PC-9 (cell line): ENCODE measurements around the gene TPSG1. TPM values are rescaled to one million over a fixed set of nuclear protein-coding genes. Genes with fewer than 3 reads are reported as not detected.
A peak's percentile ranks its signal among the peaks of the same experiment; 100 is the strongest.
"Not testable (repeated sequence)": the region's sequence is repeated elsewhere in the genome, so short reads cannot be mapped to it uniquely, and the experiment has no call there.

Experiments used
- BruUV-seq: library from RNA; stranded (reverse); fragments of 400-500 nt; replicated peaks from 2 replicates; lab custom pipeline; 2021; lab: Mats Ljungman, UMichigan
- CTCF ChIA-PET: fragments of 300-600 bp; sonication (Branson Sonifier 250); formaldehyde crosslinking; loops from one replicate; lab custom pipeline; 2022; ENCODE audit warnings: antibody characterized with exemption; lab: Charles Lee
- POLR2A ChIA-PET: fragments of 300-600 bp; sonication (Branson Sonifier 250); formaldehyde crosslinking; loops from one replicate; lab custom pipeline; 2022; ENCODE audit warnings: antibody characterized with exemption; ENCODE audit not compliant: unreplicated experiment; lab: Charles Lee
- DNase-seq, 2 experiments: peaks; one replicate each; pipeline versions ENCODE4 v3.0.0 to v3.0.0-alpha.2; 2015 to 2022; ENCODE audit warnings: mixed read lengths in 1 of 2
- H2AFZ ChIP-seq: fragments of 200-600 bp; sonication (generic); 2 replicates; pipeline ENCODE4 v1.8.1; 2017; ENCODE audit warnings: antibody characterized with exemption
- H3F3A ChIP-seq: fragments of 200-600 bp; sonication (generic); 2 replicates; pipeline ENCODE4 v1.8.1; 2017; ENCODE audit warnings: antibody characterized with exemption, mild to moderate bottlenecking, low read depth; ENCODE audit not compliant: insufficient read depth
- H3K27ac ChIP-seq: fragments of 200-600 bp; sonication (generic); 2 replicates; pipeline ENCODE4 v1.6.1; 2016; ENCODE audit warnings: mixed run types
- H3K27me3 ChIP-seq: fragments of 200-600 bp; sonication (generic); 2 replicates; pipeline ENCODE4 v1.6.1; 2016; ENCODE audit warnings: low read depth, mixed run types; ENCODE audit not compliant: insufficient read depth
- H3K36me3 ChIP-seq: fragments of 200-600 bp; sonication (generic); 2 replicates; pipeline ENCODE4 v1.6.1; 2016; ENCODE audit warnings: low read depth, mixed run types
- H3K4me1 ChIP-seq: fragments of 200-600 bp; sonication (generic); replicated peaks from 2 replicates; pipeline ENCODE4 v1.6.1; 2016; ENCODE audit warnings: mixed run types; ENCODE audit not compliant: insufficient read depth
- H3K4me2 ChIP-seq: fragments of 200-600 bp; sonication (generic); 2 replicates; pipeline ENCODE4 v1.6.1; 2017; ENCODE audit warnings: mixed run types
- H3K4me3 ChIP-seq: fragments of 200-600 bp; sonication (generic); 2 replicates; pipeline ENCODE4 v1.6.1; 2016; ENCODE audit warnings: mixed run types
- H3K79me2 ChIP-seq: fragments of 200-600 bp; sonication (generic); 2 replicates; pipeline ENCODE4 v1.6.1; 2017; ENCODE audit warnings: low read depth, mixed run types
- H3K9me2 ChIP-seq: fragments of 200-600 bp; sonication (generic); 2 replicates; pipeline ENCODE4 v1.8.1; 2017; ENCODE audit warnings: mild to moderate bottlenecking; ENCODE audit not compliant: insufficient read depth
- H3K9me3 ChIP-seq: fragments of 200-600 bp; sonication (generic); 2 replicates; pipeline ENCODE4 v1.8.1; 2016; ENCODE audit warnings: low read depth; ENCODE audit not compliant: insufficient read depth
- H4K20me1 ChIP-seq: fragments of 200-600 bp; sonication (generic); 2 replicates; pipeline ENCODE4 v1.8.1; 2017; ENCODE audit not compliant: insufficient read depth
- CTCF ChIP-seq: fragments of 200-600 bp; sonication (generic); conservative IDR thresholded peaks from 2 replicates; pipeline ENCODE4 v1.6.1; 2017; ENCODE audit warnings: mixed run types, antibody characterized with exemption, mild to moderate bottlenecking, moderate library complexity
- EZH2 ChIP-seq: fragments of 200-600 bp; sonication (generic); IDR thresholded peaks from 2 replicates; pipeline ENCODE4 v1.8.0; 2017; ENCODE audit warnings: antibody characterized with exemption, low read depth
- intact Hi-C: fragments of 100-400 bp; cut with micrococcal nuclease; formaldehyde crosslinking; loops from one replicate; pipeline ENCODE4 v1.10.0; 2022; ENCODE audit not compliant: unreplicated experiment
- total RNA-seq: library from RNA; stranded (reverse); gene quantifications from 2 replicates; pipeline ENCODE4 v1.2.3, GENCODE V29; 2021

Gene TPSG1
- total RNA-seq, 1 experiment from 2014 or later, result not detected

GRCh38 chr16:1272453-1273198, 47.6 kb upstream of the TPSG1 start:
- no peak for TF ChIP-seq EZH2
- TF ChIP-seq CTCF, result no peak
- H3K27ac ChIP-seq, result no peak overlapping the region

GRCh38 chr16:1271724-1272413, 46.8 kb upstream of the TPSG1 start:
- intact Hi-C loops, H4K20me1 ChIP-seq, H2AFZ ChIP-seq, H3F3A ChIP-seq, H3K36me3 ChIP-seq, H3K79me2 ChIP-seq, H3K4me2 ChIP-seq, H3K9me3 ChIP-seq, H3K4me1 ChIP-seq, BruUV-seq, CTCF ChIA-PET, H3K27ac ChIP-seq, H3K9me2 ChIP-seq, H3K4me3 ChIP-seq, POLR2A ChIA-PET: not testable (repeated sequence)
- H3K27me3 ChIP-seq, result peaks cover 29% of the 10 kb centered on the region
- peak in 1 of 2 experiments; percentile 71 for DNase-seq

More at GRCh38 chr16:1272453-1273198, 47.6 kb upstream of the TPSG1 start:
- ChIA-PET CTCF (no interaction called here), POLR2A (no interaction called here)
- Histone ChIP-seq H3K4me3 (no peak overlapping the region), H4K20me1 (no peaks in the 10 kb centered on the region), H3K4me1 (no peaks in the 10 kb centered on the region; the same call in 1 of the 2 replicates), H3K36me3 (no peaks in the 10 kb centered on the region), H3K9me2 (no peaks in the 10 kb centered on the region), H3K79me2 (no peaks in the 10 kb centered on the region), H3K4me2 (no peak overlapping the region), H3K27me3 (peaks cover 31% of the 10 kb centered on the region), H3F3A (no peaks in the 10 kb centered on the region), H2AFZ (no peak overlapping the region), H3K9me3 (no peaks in the 10 kb centered on the region)
- peak in 1 of 2 experiments; percentile 45 for DNase-seq
- intact Hi-C loops, result no loop called here
- no TSS peak for BruUV-seq

- intact Hi-C loops, result no loop called here
- POLR2A ChIA-PET, result no interaction called here
- no peaks in the 10 kb centered on the region for H3K9me2 ChIP-seq
Observed at GRCh38 chr16:1271380-1271723, 46.3 kb upstream of the TPSG1 start.

GRCh38 chr16:1269418-1269817, 44.4 kb upstream of the TPSG1 start:
- H3K36me3 ChIP-seq, DNase-seq, H3K4me1 ChIP-seq, H3F3A ChIP-seq, CTCF ChIA-PET, H3K4me2 ChIP-seq, POLR2A ChIA-PET, intact Hi-C loops, H3K4me3 ChIP-seq, H3K27ac ChIP-seq, H2AFZ ChIP-seq, H4K20me1 ChIP-seq, H3K9me3 ChIP-seq, BruUV-seq, H3K9me2 ChIP-seq, H3K79me2 ChIP-seq: not testable (repeated sequence)
- peaks cover 32% of the 10 kb centered on the region for H3K27me3 ChIP-seq

More at GRCh38 chr16:1271380-1271723, 46.3 kb upstream of the TPSG1 start:
- BruUV-seq, result no TSS peak
- H2AFZ ChIP-seq, result no peak overlapping the region
- H3K4me3 ChIP-seq, result no peak overlapping the region
- H3K4me2 ChIP-seq, result no peak overlapping the region
- no peaks in the 10 kb centered on the region; the same call in 1 of the 2 replicates for H3K4me1 ChIP-seq
- no peak for DNase-seq
- TF ChIP-seq EZH2, result no peak
- TF ChIP-seq CTCF, result no peak
- no peaks in the 10 kb centered on the region for H3K36me3 ChIP-seq
- H4K20me1 ChIP-seq, result no peaks in the 10 kb centered on the region
- H3K9me3 ChIP-seq, result no peaks in the 10 kb centered on the region
- no peak overlapping the region for H3K27ac ChIP-seq
- no peaks in the 10 kb centered on the region for H3F3A ChIP-seq
- CTCF ChIA-PET, result no interaction called here
- peaks cover 33% of the 10 kb centered on the region for H3K27me3 ChIP-seq
- H3K79me2 ChIP-seq, result no peaks in the 10 kb centered on the region
